ENCODE data around the gene ABHD10. TPM values are rescaled to one million over a fixed set of nuclear protein-coding genes. Genes with fewer than 3 reads are reported as not detected.
A peak's percentile ranks its signal among the peaks of the same experiment; 100 is the strongest.

Gene ABHD10
- total RNA-seq, 2 donors from 2014 or later = 27.2 to 41.6 TPM

DNA sequence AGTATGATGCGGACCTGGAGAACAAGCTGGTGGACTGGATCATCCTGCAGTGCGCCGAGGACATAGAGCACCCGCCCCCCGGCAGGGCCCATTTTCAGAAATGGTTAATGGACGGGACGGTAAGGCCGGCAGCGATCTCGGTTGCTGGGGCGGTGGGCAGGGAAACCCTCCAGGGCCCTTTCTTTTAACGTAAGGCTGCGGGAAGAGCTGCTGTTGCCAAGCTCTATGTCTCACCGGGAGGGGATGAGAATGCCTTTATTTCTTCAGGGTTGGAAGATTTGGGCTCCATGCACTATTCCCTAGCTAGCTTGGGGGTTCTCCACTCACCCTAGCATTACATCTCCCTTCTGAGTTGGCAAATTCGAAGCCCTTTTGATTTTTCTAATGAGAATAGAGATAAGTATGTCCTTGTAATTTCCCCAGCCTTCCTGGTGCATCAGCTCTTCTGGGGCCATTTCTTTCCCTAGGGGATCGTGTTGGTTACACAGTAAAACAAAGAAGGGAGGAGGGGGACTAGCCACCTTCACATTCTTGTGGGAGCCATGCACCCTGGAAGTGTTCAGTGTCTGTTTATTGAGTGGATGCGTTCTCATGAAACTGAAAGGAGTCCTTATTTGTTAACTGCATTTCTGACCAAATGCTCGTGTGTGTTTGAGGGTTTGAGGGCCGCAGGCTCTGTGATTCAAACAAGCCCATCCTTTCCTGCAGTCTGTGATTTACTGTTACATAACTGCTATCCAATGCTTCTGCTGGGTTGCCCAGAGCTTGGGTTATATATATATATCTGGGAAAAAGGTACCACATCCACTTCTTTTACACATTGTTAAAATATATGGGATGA is 20.9 kb downstream of the ABHD10 start:
- peaks cover 19 to 25% of the 10 kb centered on the region in 2 donors for H3K4me1 Mint-ChIP-seq (ENCODE audit: low read depth in 2 of 2)
- DNase-seq (ENCODE audit: low spot score) = no peak
- no peak overlapping the region for H3K27ac Mint-ChIP-seq
- no peaks in the 10 kb centered on the region for H3K9me3 Mint-ChIP-seq
- ATAC-seq = peak in 1 of 2 donors; percentile 14
- H3K36me3 Mint-ChIP-seq = no peaks in the 10 kb centered on the region
- H3K4me3 Mint-ChIP-seq = peak overlapping the region; percentile 73
- H3K27me3 Mint-ChIP-seq = peaks cover 0 to 7% of the 10 kb centered on the region in 2 donors

GRCh38 chr3:112000367-112000771 is 21.5 kb downstream of the ABHD10 start:
- no peaks in the 10 kb centered on the region for H3K36me3 Mint-ChIP-seq
- ATAC-seq (no peak), DNase-seq (ENCODE audit: low spot score) (no peak)
- H3K4me1 Mint-ChIP-seq (ENCODE audit: low read depth in 2 of 2) = peaks cover 19 to 25% of the 10 kb centered on the region in 2 donors
- no peak overlapping the region for H3K4me3 Mint-ChIP-seq
- H3K27ac Mint-ChIP-seq = no peak overlapping the region
- peaks cover 0 to 7% of the 10 kb centered on the region in 2 donors for H3K27me3 Mint-ChIP-seq
- H3K9me3 Mint-ChIP-seq = no peaks in the 10 kb centered on the region

GRCh38 chr3:112000966-112001365 is 22.1 kb downstream of the ABHD10 start:
- no peak for ATAC-seq
- Mint-ChIP-seq H3K27me3 (peaks cover 0 to 7% of the 10 kb centered on the region in 2 donors), H3K4me3 (no peak overlapping the region), H3K9me3 (no peaks in the 10 kb centered on the region), H3K4me1 (ENCODE audit: low read depth in 2 of 2) (peaks cover 19 to 25% of the 10 kb centered on the region in 2 donors), H3K36me3 (no peaks in the 10 kb centered on the region), H3K27ac (no peak overlapping the region)
- no peak for DNase-seq (ENCODE audit: low spot score)

DNA sequence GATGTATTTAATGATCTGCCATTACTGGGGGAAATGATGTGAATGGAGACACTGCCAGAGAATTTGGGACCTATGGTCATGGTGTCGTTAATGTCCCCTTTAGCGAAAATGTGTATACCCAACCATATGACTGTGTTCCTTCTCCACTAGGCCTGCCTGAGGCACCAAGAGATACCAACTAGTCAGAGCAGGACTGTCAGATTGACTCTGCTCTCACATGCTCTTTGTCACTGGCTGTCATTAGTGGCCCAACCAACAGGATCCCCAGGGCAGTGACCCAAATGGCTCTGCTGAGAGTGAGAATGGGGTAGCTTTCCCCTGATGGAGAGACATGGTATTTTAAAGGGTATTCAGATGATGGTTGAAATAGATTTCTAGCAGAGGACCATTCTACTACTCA is 22.7 kb downstream of the ABHD10 start:
- ATAC-seq (peak in 1 of 2 donors; percentile 40), DNase-seq (ENCODE audit: low spot score) (no peak)
- Mint-ChIP-seq H3K4me3 (no peak overlapping the region), H3K4me1 (ENCODE audit: low read depth in 2 of 2) (peaks cover 19 to 25% of the 10 kb centered on the region in 2 donors), H3K36me3 (no peaks in the 10 kb centered on the region), H3K27me3 (peaks cover 0 to 7% of the 10 kb centered on the region in 2 donors), H3K27ac (peak overlapping the region in 1 of 2 donors; percentile 82), H3K9me3 (no peaks in the 10 kb centered on the region)

- H3K36me3 Mint-ChIP-seq = no peaks in the 10 kb centered on the region
- DNase-seq (ENCODE audit: low spot score) = no peak
- peak; percentile 74 to 77 for ATAC-seq
- peaks cover 19 to 25% of the 10 kb centered on the region in 2 donors for H3K4me1 Mint-ChIP-seq (ENCODE audit: low read depth in 2 of 2)
- H3K4me3 Mint-ChIP-seq = peak overlapping the region; percentile 62
- H3K9me3 Mint-ChIP-seq = no peaks in the 10 kb centered on the region
- peak overlapping the region; percentile 48 to 82 for H3K27ac Mint-ChIP-seq
- H3K27me3 Mint-ChIP-seq = peaks cover 0 to 6% of the 10 kb centered on the region in 2 donors
Measured at GRCh38 chr3:112002096-112002971, 23.5 kb downstream of the ABHD10 start.

DNA sequence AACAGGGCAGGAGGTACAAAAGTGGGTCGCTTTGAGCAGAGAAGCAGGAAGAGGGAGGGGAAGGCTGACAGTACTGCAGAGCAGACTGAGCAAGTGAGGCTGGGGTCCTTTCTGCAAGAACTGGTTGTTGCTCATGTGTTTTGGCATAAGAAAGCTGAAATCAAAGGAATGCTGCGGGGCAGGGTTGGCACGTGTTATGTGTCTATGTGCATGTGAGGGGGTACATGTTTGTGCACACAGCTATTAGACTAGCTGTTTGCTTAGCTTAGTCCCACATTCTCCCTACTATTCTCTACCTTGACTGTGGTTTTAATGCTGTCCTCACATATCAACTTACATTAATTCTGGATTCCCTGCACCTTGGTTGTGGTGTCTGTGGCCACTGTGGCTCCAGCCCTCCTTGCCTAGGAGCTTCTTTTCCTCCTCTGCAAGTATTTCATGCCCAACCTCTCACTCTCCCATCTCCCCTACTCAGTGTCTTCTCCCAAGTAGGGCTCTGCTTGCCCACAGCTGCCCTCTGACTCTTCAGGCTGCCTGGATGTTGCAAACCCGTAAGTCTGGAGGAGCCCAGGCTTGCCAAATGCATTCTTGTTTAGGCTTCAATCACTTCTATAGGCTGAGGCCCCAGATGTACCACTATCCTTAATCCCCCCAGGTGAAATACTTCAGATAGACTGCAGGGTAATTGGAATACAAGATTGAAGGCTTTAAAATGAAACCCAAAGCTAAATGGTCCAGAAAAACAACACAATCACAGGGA is 24.7 kb downstream of the ABHD10 start:
- no peak for DNase-seq (ENCODE audit: low spot score)
- H3K9me3 Mint-ChIP-seq = no peaks in the 10 kb centered on the region
- peaks cover 19 to 25% of the 10 kb centered on the region in 2 donors for H3K4me1 Mint-ChIP-seq (ENCODE audit: low read depth in 2 of 2)
- H3K4me3 Mint-ChIP-seq = no peak overlapping the region
- ATAC-seq = no peak
- H3K27ac Mint-ChIP-seq = peak overlapping the region in 1 of 2 donors; percentile 48
- no peaks in the 10 kb centered on the region for H3K36me3 Mint-ChIP-seq
- H3K27me3 Mint-ChIP-seq = peaks cover 0 to 5% of the 10 kb centered on the region in 2 donors

DNA sequence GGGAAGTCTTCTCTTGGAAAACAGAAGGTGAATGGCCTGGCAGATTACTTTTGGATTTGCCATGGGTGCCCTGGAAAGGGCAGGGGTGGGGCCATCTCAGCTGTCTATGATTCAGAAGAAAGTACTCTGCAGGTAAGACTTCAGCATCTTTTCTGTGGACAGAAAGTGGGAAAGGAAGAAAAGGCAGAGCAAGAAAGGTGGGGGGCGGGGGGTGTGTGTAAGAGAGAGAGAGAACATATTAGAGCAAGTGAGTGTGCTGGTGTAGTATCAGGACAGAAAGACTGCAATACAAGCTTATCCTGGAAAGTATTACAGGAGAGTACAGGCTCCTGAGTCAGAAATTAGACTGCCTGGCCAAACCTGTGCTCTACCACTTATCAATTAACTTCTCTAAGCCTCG is 25.4 kb downstream of the ABHD10 start:
- H3K36me3 Mint-ChIP-seq = no peaks in the 10 kb centered on the region
- H3K9me3 Mint-ChIP-seq = no peaks in the 10 kb centered on the region
- peaks cover 0 to 2% of the 10 kb centered on the region in 2 donors for H3K27me3 Mint-ChIP-seq
- DNase-seq (ENCODE audit: low spot score) (no peak), ATAC-seq (no peak)
- H3K4me1 Mint-ChIP-seq (ENCODE audit: low read depth in 2 of 2) = peaks cover 15 to 22% of the 10 kb centered on the region in 2 donors
- H3K27ac Mint-ChIP-seq = peak overlapping the region in 1 of 2 donors; percentile 34
- H3K4me3 Mint-ChIP-seq = no peak overlapping the region

DNA sequence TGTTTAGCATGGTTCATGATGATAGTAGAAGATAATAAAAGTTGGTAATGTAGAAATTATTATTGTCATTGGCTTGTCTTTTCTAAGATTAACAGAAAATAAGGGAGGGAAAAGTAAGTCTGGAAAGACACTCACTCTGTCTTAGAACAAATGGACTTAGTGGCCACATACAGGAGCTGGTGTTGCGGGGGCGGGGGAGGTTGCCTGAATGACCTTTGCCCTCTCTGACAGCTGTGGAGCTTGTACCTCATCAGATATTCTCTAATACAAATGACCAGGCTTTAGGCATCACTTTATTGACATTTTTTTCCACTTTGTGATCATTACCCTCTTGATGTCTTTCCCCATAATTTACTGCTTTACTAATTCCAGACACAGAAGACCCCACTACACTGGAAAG is 25.8 kb downstream of the ABHD10 start:
- H3K4me1 Mint-ChIP-seq (ENCODE audit: low read depth in 2 of 2) = peaks cover 12 to 19% of the 10 kb centered on the region in 2 donors
- DNase-seq (ENCODE audit: low spot score) = no peak
- no peak overlapping the region for H3K4me3 Mint-ChIP-seq
- H3K27ac Mint-ChIP-seq = peak overlapping the region in 1 of 2 donors; percentile 34
- no peaks in the 10 kb centered on the region for H3K9me3 Mint-ChIP-seq
- H3K36me3 Mint-ChIP-seq = no peaks in the 10 kb centered on the region
- H3K27me3 Mint-ChIP-seq = no peaks in the 10 kb centered on the region
- ATAC-seq = no peak

DNA sequence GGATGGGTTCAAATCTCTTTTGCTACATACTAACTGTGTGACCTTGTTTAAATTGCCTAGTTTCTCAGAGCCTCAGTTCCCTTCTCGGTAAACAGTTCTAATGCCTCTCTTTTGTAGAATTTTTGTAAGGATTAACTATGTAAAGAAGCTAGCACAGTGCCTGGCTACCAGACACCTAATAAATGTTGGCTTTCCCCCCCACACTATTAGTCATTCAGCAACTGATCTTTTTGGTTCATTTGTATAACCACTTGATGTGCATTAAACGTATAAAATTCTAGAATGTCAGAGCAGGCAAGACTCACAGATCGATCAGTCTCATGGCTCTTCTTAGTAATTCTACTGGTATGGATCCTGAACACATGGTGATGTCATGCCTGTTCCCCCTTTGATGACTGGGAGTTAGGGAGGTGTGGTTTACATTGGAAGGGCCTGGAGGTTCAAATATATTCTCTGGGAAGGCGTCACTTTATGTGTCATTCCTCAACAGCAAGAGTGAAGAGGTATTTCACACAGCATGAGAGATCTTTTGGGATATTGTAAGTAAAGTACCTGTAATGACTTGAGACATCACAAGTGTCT is 26.4 kb downstream of the ABHD10 start:
- H3K27ac Mint-ChIP-seq = peak overlapping the region in 1 of 2 donors; percentile 14
- no peak for DNase-seq (ENCODE audit: low spot score)
- no peaks in the 10 kb centered on the region for H3K9me3 Mint-ChIP-seq
- no peaks in the 10 kb centered on the region for H3K27me3 Mint-ChIP-seq
- no peak overlapping the region for H3K4me3 Mint-ChIP-seq
- peaks cover 12 to 17% of the 10 kb centered on the region in 2 donors for H3K4me1 Mint-ChIP-seq (ENCODE audit: low read depth in 2 of 2)
- no peak for ATAC-seq
- no peaks in the 10 kb centered on the region for H3K36me3 Mint-ChIP-seq

GRCh38 chr3:112007633-112008032 is 28.8 kb downstream of the ABHD10 start:
- Mint-ChIP-seq H3K27ac (no peak overlapping the region), H3K27me3 (no peaks in the 10 kb centered on the region), H3K9me3 (no peaks in the 10 kb centered on the region), H3K4me3 (no peak overlapping the region), H3K4me1 (ENCODE audit: low read depth in 2 of 2) (peaks cover 5 to 7% of the 10 kb centered on the region in 2 donors), H3K36me3 (no peaks in the 10 kb centered on the region)
- DNase-seq (ENCODE audit: low spot score) (no peak), ATAC-seq (no peak)

- Mint-ChIP-seq H3K9me3 (no peaks in the 10 kb centered on the region), H3K36me3 (no peaks in the 10 kb centered on the region), H3K27me3 (no peaks in the 10 kb centered on the region), H3K4me3 (no peak overlapping the region), H3K4me1 (ENCODE audit: low read depth in 2 of 2) (peaks cover 0 to 6% of the 10 kb centered on the region in 2 donors), H3K27ac (no peak overlapping the region)
- no peak for DNase-seq (ENCODE audit: low spot score)
- ATAC-seq = no peak
Measured at GRCh38 chr3:112009670-112010069, 30.8 kb downstream of the ABHD10 start.

- ATAC-seq (no peak), DNase-seq (ENCODE audit: low spot score) (no peak)
- no peaks in the 10 kb centered on the region for H3K9me3 Mint-ChIP-seq
- H3K4me3 Mint-ChIP-seq = no peak overlapping the region
- H3K4me1 Mint-ChIP-seq (ENCODE audit: low read depth in 2 of 2) = peaks cover 0 to 6% of the 10 kb centered on the region in 2 donors
- H3K27me3 Mint-ChIP-seq = no peaks in the 10 kb centered on the region
- no peaks in the 10 kb centered on the region for H3K36me3 Mint-ChIP-seq
- no peak overlapping the region for H3K27ac Mint-ChIP-seq
Measured at GRCh38 chr3:112010636-112011035, 31.8 kb downstream of the ABHD10 start.

GRCh38 chr3:112011376-112011940 is 32.6 kb downstream of the ABHD10 start:
- ATAC-seq = no peak
- Mint-ChIP-seq H3K4me1 (ENCODE audit: low read depth in 2 of 2) (peaks cover 0 to 6% of the 10 kb centered on the region in 2 donors), H3K27me3 (no peaks in the 10 kb centered on the region), H3K36me3 (no peaks in the 10 kb centered on the region), H3K4me3 (no peak overlapping the region), H3K27ac (no peak overlapping the region), H3K9me3 (no peaks in the 10 kb centered on the region)
- no peak for DNase-seq (ENCODE audit: low spot score)

All from natural killer cell treated with Interleukin-12 subunit alpha and Interleukin-12 subunit beta and Interleukin-15 and Interleukin-18, amount 100 ng/mL, for 72 hours (primary cell).